ENCODE data around the gene SPDYA. TPM values are rescaled to one million over a fixed set of nuclear protein-coding genes. Genes with fewer than 3 reads are reported as not detected.
A peak's percentile ranks its signal among the peaks of the same experiment; 100 is the strongest.

Gene SPDYA
- total and polyA plus RNA-seq, 2 experiments from 2014 or later: 1.4 to 2.1 TPM

DNA sequence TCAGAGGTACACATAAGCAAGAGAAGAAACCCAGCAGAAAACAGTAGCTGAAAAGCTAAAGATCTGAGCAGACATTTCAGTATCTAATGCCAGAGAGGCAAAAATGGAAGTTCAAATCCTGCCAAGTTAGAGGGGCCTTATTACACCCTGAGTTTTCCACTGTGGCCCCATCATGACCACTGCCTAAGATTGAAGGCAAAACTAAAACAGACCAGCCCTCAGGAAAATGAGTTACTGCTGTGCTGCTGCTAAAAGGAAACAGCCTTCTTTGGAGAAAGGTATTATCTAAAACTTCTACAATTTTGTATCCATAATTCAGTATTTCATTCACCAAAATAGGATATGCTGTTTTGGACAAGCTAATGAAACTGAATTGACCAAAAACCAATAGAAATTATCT, 42.2 kb upstream of the SPDYA start:
- no peak overlapping the region for H3K27ac ChIP-seq
- H3K27me3 ChIP-seq: no peaks in the 10 kb centered on the region
- DNase-seq (ENCODE audit: low read depth in 1 of 2, low spot score in 1 of 2): no peak
- H3K4me1 ChIP-seq (ENCODE audit: low read depth): no peaks in the 10 kb centered on the region
- no peaks in the 10 kb centered on the region for H3K9me3 ChIP-seq (ENCODE audit: low read depth)
- no peaks in the 10 kb centered on the region for H3K36me3 ChIP-seq
- no peak for TF ChIP-seq CTCF (IDR thresholded peaks at IDR 0.05; ENCODE audit: low read depth, low read length)
- H3K4me3 ChIP-seq: no peak overlapping the region

DNA sequence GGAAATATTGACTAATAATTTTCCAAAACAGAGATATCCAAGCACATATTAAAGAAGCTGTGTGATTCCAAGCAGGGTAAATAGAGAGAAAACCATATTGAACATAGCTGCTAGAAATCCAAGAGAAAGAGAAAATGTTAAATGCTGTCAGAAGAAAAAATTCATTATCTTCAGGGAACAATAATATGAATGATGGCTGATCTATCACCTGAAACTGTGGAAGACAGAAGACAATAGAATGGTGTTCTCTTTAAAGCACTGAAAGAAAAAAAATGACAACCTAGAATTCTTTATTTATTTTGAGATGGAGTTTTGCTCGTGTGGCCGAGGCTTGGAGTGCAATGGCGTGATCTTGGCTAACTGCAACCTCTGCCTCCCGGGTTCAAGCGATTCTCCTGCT, 41.7 kb upstream of the SPDYA start:
- H3K9me3 ChIP-seq (ENCODE audit: low read depth): no peaks in the 10 kb centered on the region
- no peak for TF ChIP-seq CTCF (IDR thresholded peaks at IDR 0.05; ENCODE audit: low read depth, low read length)
- H3K36me3 ChIP-seq: no peaks in the 10 kb centered on the region

GRCh38 chr2:28772351-28772750, 38.3 kb upstream of the SPDYA start:
- no peaks in the 10 kb centered on the region for H3K4me1 ChIP-seq (ENCODE audit: low read depth)
- DNase-seq (ENCODE audit: low read depth in 1 of 2, low spot score in 1 of 2): no peak
- no peak overlapping the region for H3K4me3 ChIP-seq
- H3K27me3 ChIP-seq: no peaks in the 10 kb centered on the region
- no peak overlapping the region for H3K27ac ChIP-seq
- H3K36me3 ChIP-seq: peaks cover 6% of the 10 kb centered on the region
- no peaks in the 10 kb centered on the region for H3K9me3 ChIP-seq (ENCODE audit: low read depth)
- TF ChIP-seq CTCF (IDR thresholded peaks at IDR 0.05; ENCODE audit: low read depth, low read length): no peak

More for the DNA sequence above, 41.7 kb upstream of the SPDYA start:
- no peak for DNase-seq (ENCODE audit: low read depth in 1 of 2, low spot score in 1 of 2)
- Histone ChIP-seq H3K4me1 (ENCODE audit: low read depth) (no peaks in the 10 kb centered on the region), H3K27me3 (no peaks in the 10 kb centered on the region), H3K27ac (no peak overlapping the region), H3K4me3 (no peak overlapping the region)

GRCh38 chr2:28776471-28776870, 34.2 kb upstream of the SPDYA start:
- Histone ChIP-seq H3K4me3 (no peak overlapping the region), H3K4me1 (ENCODE audit: low read depth) (peaks cover 10% of the 10 kb centered on the region), H3K36me3 (peaks cover 41% of the 10 kb centered on the region), H3K9me3 (ENCODE audit: low read depth) (no peaks in the 10 kb centered on the region), H3K27ac (no peak overlapping the region), H3K27me3 (no peaks in the 10 kb centered on the region)
- TF ChIP-seq CTCF (IDR thresholded peaks at IDR 0.05; ENCODE audit: low read depth, low read length): no peak
- no peak for DNase-seq (ENCODE audit: low read depth in 1 of 2, low spot score in 1 of 2)

- Histone ChIP-seq H3K27me3 (no peaks in the 10 kb centered on the region), H3K4me3 (no peak overlapping the region), H3K9me3 (ENCODE audit: low read depth) (no peaks in the 10 kb centered on the region), H3K27ac (peak overlapping the region; percentile 73), H3K4me1 (ENCODE audit: low read depth) (peaks cover 10% of the 10 kb centered on the region), H3K36me3 (peaks cover 59% of the 10 kb centered on the region)
- TF ChIP-seq CTCF (IDR thresholded peaks at IDR 0.05; ENCODE audit: low read depth, low read length): no peak
- DNase-seq (ENCODE audit: low read depth in 1 of 2, low spot score in 1 of 2): no peak
Observed at GRCh38 chr2:28778392-28778791, 32.2 kb upstream of the SPDYA start.

DNA sequence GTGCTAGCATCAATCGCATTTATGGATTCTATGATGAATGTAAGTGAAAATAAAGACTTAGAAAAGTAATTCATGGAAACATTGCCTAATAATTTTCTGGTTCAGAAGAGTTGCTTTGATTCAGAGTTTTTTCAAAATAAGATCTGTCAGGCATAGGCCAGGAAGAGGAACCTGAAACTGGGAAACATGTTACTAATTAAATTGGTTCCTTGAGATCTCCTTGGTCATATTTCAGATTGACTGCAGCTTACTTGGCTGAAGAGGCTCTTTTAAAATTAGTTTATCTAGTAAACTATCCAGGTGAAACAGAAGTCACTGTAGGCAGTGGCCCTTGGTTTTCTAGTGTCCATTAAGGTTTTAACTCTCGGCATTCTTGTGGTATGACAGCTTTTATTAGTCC, 31.6 kb upstream of the SPDYA start:
- H3K4me3 ChIP-seq: no peak overlapping the region
- H3K9me3 ChIP-seq (ENCODE audit: low read depth): no peaks in the 10 kb centered on the region
- H3K27ac ChIP-seq: peak overlapping the region; percentile 73
- TF ChIP-seq CTCF (IDR thresholded peaks at IDR 0.05; ENCODE audit: low read depth, low read length): no peak
- peaks cover 64% of the 10 kb centered on the region for H3K36me3 ChIP-seq
- no peak for DNase-seq (ENCODE audit: low read depth in 1 of 2, low spot score in 1 of 2)
- no peaks in the 10 kb centered on the region for H3K27me3 ChIP-seq
- peaks cover 10% of the 10 kb centered on the region for H3K4me1 ChIP-seq (ENCODE audit: low read depth)

Measured in cardiac muscle cell (in vitro differentiated cells and primary cell).